Adrenal gland (tissue), 5 donors: Measurements from ENCODE around the gene AP4M1.
A peak's percentile ranks its signal among the peaks of the same experiment; 100 is the strongest.

Experiments used
- CTCF ChIP-seq, 6 experiments: fragments of 450-650 bp in 4 of 6; fragments of 200-600 bp in 2 of 6; sonication (generic) in 1 of 6; IDR thresholded peaks; 1 replicate in 5 of 6; 2 replicates in 1 of 6; pipeline versions ENCODE4 v1.5.1 to v1.8.0; 2016 to 2021; ENCODE audit warnings: antibody characterized with exemption in 6 of 6, mild to moderate bottlenecking in 2 of 6, moderate library complexity in 1 of 6
- POLR2A ChIP-seq, 2 donors: fragments of 450-650 bp; IDR thresholded peaks; one replicate each; pipeline ENCODE4 v1.6.1; 2017; ENCODE audit warnings: antibody characterized with exemption in 2 of 2, mild to moderate bottlenecking in 2 of 2, moderate library complexity in 1 of 2
- donor health status: DM: no; HTN: no; CAD: no.

- TF ChIP-seq CTCF (IDR thresholded peaks at IDR 0.05) = no peak
- peak in 1 of 2 donors; percentile 55 for TF ChIP-seq POLR2A (IDR thresholded peaks at IDR 0.05)
Observed at GRCh38 chr7:100101016-100101862, at the start of gene AP4M1, which contains the start of gene MCM7.
